Left ventricle myocardium inferior (tissue), 1 donor: ENCODE measurements around the gene PEX14. TPM values are rescaled to one million over a fixed set of nuclear protein-coding genes. Genes with fewer than 3 reads are reported as not detected.
A peak's percentile ranks its signal among the peaks of the same experiment; 100 is the strongest.

Experiments used
- DNase-seq: peaks from one replicate; pipeline ENCODE4 v3.0.0-alpha.2; 2020
- H3K27ac ChIP-seq: fragments of 200-600 bp; replicated peaks from 2 replicates; pipeline ENCODE4 v1.8.0; 2021
- H3K27me3 ChIP-seq: fragments of 200-600 bp; 2 replicates; pipeline ENCODE4 v1.8.0; 2021; ENCODE audit warnings: low read depth
- H3K36me3 ChIP-seq: fragments of 200-600 bp; 2 replicates; pipeline ENCODE4 v1.8.0; 2021
- H3K4me1 ChIP-seq: fragments of 200-600 bp; 2 replicates; pipeline ENCODE4 v1.8.0; 2021
- H3K4me3 ChIP-seq: fragments of 200-600 bp; 2 replicates; pipeline ENCODE4 v1.8.0; 2021; ENCODE audit warnings: mild to moderate bottlenecking, moderate library complexity
- H3K9me3 ChIP-seq: fragments of 200-600 bp; replicated peaks from 2 replicates; pipeline ENCODE4 v1.8.0; 2021
- CTCF ChIP-seq: fragments of 200-600 bp; IDR thresholded peaks from 2 replicates; pipeline ENCODE4 v1.8.0; 2021; ENCODE audit warnings: antibody characterized with exemption, mild to moderate bottlenecking, borderline replicate concordance
- intact Hi-C: fragments of 100-400 bp; cut with micrococcal nuclease; formaldehyde crosslinking; loops from one replicate; pipeline ENCODE4 v1.11.0; 2022
- total RNA-seq: library from RNA; stranded (reverse); fragmentation: NEBNext Ultra II Directional; extraction: Animal tissue kit (Norgen Biotek cat#: 25700); gene quantifications from one replicate; pipeline ENCODE4 v1.2.1, GENCODE V29; 2021
- donor health status: DM: no; HTN: yes; CAD: no; lungs with severe emphysema.

The PEX14 gene
- total RNA-seq, 1 donor from 2014 or later, result 20.8 TPM

GRCh38 chr1:10513199-10513598, 38.4 kb downstream of the PEX14 start:
- H3K36me3 ChIP-seq, result no peaks in the 10 kb centered on the region
- H3K27me3 ChIP-seq, result no peaks in the 10 kb centered on the region
- TF ChIP-seq CTCF, result no peak
- peaks cover 66% of the 10 kb centered on the region for H3K4me1 ChIP-seq
- intact Hi-C loops, result no loop called here
- no peak overlapping the region for H3K4me3 ChIP-seq
- no peaks in the 10 kb centered on the region for H3K9me3 ChIP-seq
- no peak for DNase-seq
- H3K27ac ChIP-seq, result no peak overlapping the region

- Histone ChIP-seq H3K4me3 (no peak overlapping the region), H3K27ac (no peak overlapping the region), H3K36me3 (no peaks in the 10 kb centered on the region), H3K27me3 (no peaks in the 10 kb centered on the region), H3K4me1 (peaks cover 73% of the 10 kb centered on the region), H3K9me3 (no peaks in the 10 kb centered on the region)
- no peak for DNase-seq
- peak; percentile 68 for TF ChIP-seq CTCF
- intact Hi-C loops, result no loop called here
Observed at GRCh38 chr1:10514490-10515235, 39.9 kb downstream of the PEX14 start.

- DNase-seq, result no peak
- TF ChIP-seq CTCF, result no peak
- Histone ChIP-seq H3K36me3 (no peaks in the 10 kb centered on the region), H3K9me3 (no peaks in the 10 kb centered on the region), H3K27ac (no peak overlapping the region), H3K4me3 (no peak overlapping the region), H3K27me3 (no peaks in the 10 kb centered on the region), H3K4me1 (peaks cover 65% of the 10 kb centered on the region)
- intact Hi-C loops, result no loop called here
Observed at GRCh38 chr1:10515301-10515975, 40.7 kb downstream of the PEX14 start.

- no peaks in the 10 kb centered on the region for H3K36me3 ChIP-seq
- H3K4me3 ChIP-seq, result no peak overlapping the region
- no peaks in the 10 kb centered on the region for H3K9me3 ChIP-seq
- H3K27ac ChIP-seq, result no peak overlapping the region
- intact Hi-C loops, result no loop called here
- peaks cover 58% of the 10 kb centered on the region for H3K4me1 ChIP-seq
- H3K27me3 ChIP-seq, result no peaks in the 10 kb centered on the region
- no peak for TF ChIP-seq CTCF
- DNase-seq, result no peak
Observed at GRCh38 chr1:10515976-10516750, 41.4 kb downstream of the PEX14 start.

- Histone ChIP-seq H3K27me3 (no peaks in the 10 kb centered on the region), H3K9me3 (no peaks in the 10 kb centered on the region), H3K36me3 (no peaks in the 10 kb centered on the region), H3K4me1 (peaks cover 52% of the 10 kb centered on the region), H3K4me3 (no peak overlapping the region), H3K27ac (no peak overlapping the region)
- no peak for DNase-seq
- TF ChIP-seq CTCF, result no peak
- intact Hi-C loops, result no loop called here
Observed at GRCh38 chr1:10516925-10517676, 42.4 kb downstream of the PEX14 start.
